Upper lobe of left lung (tissue), 4 donors: Measurements from ENCODE around the gene PTGR2.

Experiments used
- CTCF ChIP-seq, 6 experiments: fragments of 450-650 bp in 4 of 6; fragments of 200-600 bp in 2 of 6; sonication (generic) in 2 of 6; IDR thresholded peaks; one replicate each; pipeline ENCODE4 v1.5.1; 2016 to 2019; ENCODE audit warnings: antibody characterized with exemption in 6 of 6
- EP300 ChIP-seq, 4 donors: sonication (generic); formaldehyde crosslinking; IDR thresholded peaks; one replicate each; pipeline ENCODE4 v1.5.1; 2017; ENCODE audit warnings: antibody characterized with exemption in 4 of 4, control low read depth in 2 of 4
- POLR2A ChIP-seq, 4 donors: fragments of 450-650 bp; IDR thresholded peaks; one replicate each; pipeline ENCODE4 v1.5.1; 2016 to 2017; ENCODE audit warnings: antibody characterized with exemption in 4 of 4, mild to moderate bottlenecking in 2 of 4
- POLR2AphosphoS5 ChIP-seq, 2 donors: sonication (generic); formaldehyde crosslinking; IDR thresholded peaks; one replicate each; pipeline ENCODE4 v1.5.1; 2017; ENCODE audit warnings: antibody characterized with exemption in 2 of 2

GRCh38 chr14:73870525-73871235, 19.0 kb downstream of the PTGR2 start:
- no peak for TF ChIP-seq CTCF (IDR thresholded peaks at IDR 0.05)
- no peak for TF ChIP-seq EP300 (IDR thresholded peaks at IDR 0.05)
- no peak for TF ChIP-seq POLR2A (IDR thresholded peaks at IDR 0.05)
- no peak for TF ChIP-seq POLR2AphosphoS5 (IDR thresholded peaks at IDR 0.05)
